Progenitor cell of endocrine pancreas (in vitro differentiated cells): ENCODE data around the gene TMEM30B. TPM values are rescaled to one million over a fixed set of nuclear protein-coding genes. Genes with fewer than 3 reads are reported as not detected.

Source experiments
- DNase-seq: peaks from one replicate; pipeline ENCODE4 v3.0.0; 2021; ENCODE audit warnings: low spot score; ENCODE audit not compliant: unreplicated experiment
- H3K27ac Mint-ChIP-seq: 2 replicates; pipeline ENCODE4 v1.8.0; 2021; ENCODE audit warnings: mild to moderate bottlenecking, moderate library complexity, mixed read lengths
- H3K27me3 Mint-ChIP-seq: 2 replicates; pipeline ENCODE4 v1.8.0; 2021; ENCODE audit warnings: mixed read lengths
- H3K36me3 Mint-ChIP-seq: 2 replicates; pipeline ENCODE4 v1.8.0; 2022; ENCODE audit warnings: mixed read lengths; ENCODE audit not compliant: insufficient read depth
- H3K4me1 Mint-ChIP-seq: 2 replicates; pipeline ENCODE4 v1.8.0; 2021; ENCODE audit warnings: low read depth, mixed read lengths
- H3K4me3 Mint-ChIP-seq: 2 replicates; pipeline ENCODE4 v1.8.0; 2021; ENCODE audit warnings: low read depth, mild to moderate bottlenecking, moderate library complexity, mixed read lengths
- H3K9me3 Mint-ChIP-seq: 2 replicates; pipeline ENCODE4 v1.8.0; 2021; ENCODE audit warnings: low read depth, mixed read lengths
- total RNA-seq: library from RNA; stranded (reverse); gene quantifications from 2 replicates; pipeline ENCODE4 v1.2.1, GENCODE V29; 2021
- TF ChIP-seq, protein P1 (sequence below): fragments of 200-600 bp; sonication (generic); IDR thresholded peaks from one replicate; pipeline ENCODE4 v1.5.0; 2021; ENCODE audit warnings: antibody characterized with exemption, mild to moderate bottlenecking; ENCODE audit not compliant: unreplicated experiment

Gene TMEM30B
- total RNA-seq, 1 donor from 2014 or later = 28.1 TPM

GRCh38 chr14:61255968-61256367 lies 25.2 kb downstream of the TMEM30B start:
- TF ChIP-seq, protein P1, sequence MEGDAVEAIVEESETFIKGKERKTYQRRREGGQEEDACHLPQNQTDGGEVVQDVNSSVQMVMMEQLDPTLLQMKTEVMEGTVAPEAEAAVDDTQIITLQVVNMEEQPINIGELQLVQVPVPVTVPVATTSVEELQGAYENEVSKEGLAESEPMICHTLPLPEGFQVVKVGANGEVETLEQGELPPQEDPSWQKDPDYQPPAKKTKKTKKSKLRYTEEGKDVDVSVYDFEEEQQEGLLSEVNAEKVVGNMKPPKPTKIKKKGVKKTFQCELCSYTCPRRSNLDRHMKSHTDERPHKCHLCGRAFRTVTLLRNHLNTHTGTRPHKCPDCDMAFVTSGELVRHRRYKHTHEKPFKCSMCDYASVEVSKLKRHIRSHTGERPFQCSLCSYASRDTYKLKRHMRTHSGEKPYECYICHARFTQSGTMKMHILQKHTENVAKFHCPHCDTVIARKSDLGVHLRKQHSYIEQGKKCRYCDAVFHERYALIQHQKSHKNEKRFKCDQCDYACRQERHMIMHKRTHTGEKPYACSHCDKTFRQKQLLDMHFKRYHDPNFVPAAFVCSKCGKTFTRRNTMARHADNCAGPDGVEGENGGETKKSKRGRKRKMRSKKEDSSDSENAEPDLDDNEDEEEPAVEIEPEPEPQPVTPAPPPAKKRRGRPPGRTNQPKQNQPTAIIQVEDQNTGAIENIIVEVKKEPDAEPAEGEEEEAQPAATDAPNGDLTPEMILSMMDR = no peak
- H3K4me1 Mint-ChIP-seq = peaks cover 8% of the 10 kb centered on the region
- H3K27ac Mint-ChIP-seq = no peak overlapping the region
- no peaks in the 10 kb centered on the region for H3K9me3 Mint-ChIP-seq
- H3K4me3 Mint-ChIP-seq = no peak overlapping the region
- H3K27me3 Mint-ChIP-seq = peaks cover 42% of the 10 kb centered on the region
- no peaks in the 10 kb centered on the region for H3K36me3 Mint-ChIP-seq
- no peak for DNase-seq

GRCh38 chr14:61254808-61255526 lies 26.2 kb downstream of the TMEM30B start:
- H3K27me3 Mint-ChIP-seq = peaks cover 42% of the 10 kb centered on the region
- no peak for DNase-seq
- H3K27ac Mint-ChIP-seq = no peak overlapping the region
- peaks cover 6% of the 10 kb centered on the region for H3K4me1 Mint-ChIP-seq
- no peak overlapping the region for H3K4me3 Mint-ChIP-seq
- TF ChIP-seq, protein P1 = no peak
- H3K9me3 Mint-ChIP-seq = no peaks in the 10 kb centered on the region
- H3K36me3 Mint-ChIP-seq = no peaks in the 10 kb centered on the region

DNA sequence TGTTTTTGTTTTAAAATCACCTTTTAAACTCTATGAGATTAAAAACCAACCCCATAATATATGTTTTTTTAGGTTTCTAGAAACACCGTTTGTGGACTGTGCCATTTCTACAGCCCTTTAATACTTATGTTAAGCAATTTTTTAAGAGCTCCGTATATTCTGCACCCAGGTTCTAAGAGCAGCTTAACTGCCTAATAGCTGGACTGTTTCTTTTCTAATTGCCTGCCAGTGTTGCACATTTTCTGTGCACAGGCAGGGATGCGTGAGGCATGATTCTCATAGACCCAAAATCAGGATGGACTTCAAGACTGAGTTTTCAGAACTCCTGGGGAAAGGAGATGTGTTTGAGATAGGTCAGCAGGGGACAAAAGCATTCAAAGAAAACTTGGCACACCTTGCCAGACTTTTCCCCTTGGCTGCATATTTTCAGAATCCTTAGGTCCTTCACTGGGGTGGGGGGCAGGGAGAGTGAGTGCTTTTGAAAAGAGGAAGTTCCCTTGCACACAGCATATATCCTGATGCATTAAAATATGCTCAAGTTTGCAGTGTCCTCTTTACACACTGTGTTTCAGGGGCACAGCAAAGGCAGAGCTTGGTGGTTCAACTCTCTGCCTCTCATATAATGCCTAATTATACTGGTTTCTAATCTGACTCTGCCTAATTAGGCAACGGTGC lies 27.9 kb downstream of the TMEM30B start:
- Mint-ChIP-seq H3K9me3 (no peaks in the 10 kb centered on the region), H3K4me1 (peaks cover 6% of the 10 kb centered on the region), H3K36me3 (no peaks in the 10 kb centered on the region), H3K27ac (no peak overlapping the region), H3K4me3 (no peak overlapping the region), H3K27me3 (peaks cover 30% of the 10 kb centered on the region)
- no peak for DNase-seq
- TF ChIP-seq, protein P1 = no peak

DNA sequence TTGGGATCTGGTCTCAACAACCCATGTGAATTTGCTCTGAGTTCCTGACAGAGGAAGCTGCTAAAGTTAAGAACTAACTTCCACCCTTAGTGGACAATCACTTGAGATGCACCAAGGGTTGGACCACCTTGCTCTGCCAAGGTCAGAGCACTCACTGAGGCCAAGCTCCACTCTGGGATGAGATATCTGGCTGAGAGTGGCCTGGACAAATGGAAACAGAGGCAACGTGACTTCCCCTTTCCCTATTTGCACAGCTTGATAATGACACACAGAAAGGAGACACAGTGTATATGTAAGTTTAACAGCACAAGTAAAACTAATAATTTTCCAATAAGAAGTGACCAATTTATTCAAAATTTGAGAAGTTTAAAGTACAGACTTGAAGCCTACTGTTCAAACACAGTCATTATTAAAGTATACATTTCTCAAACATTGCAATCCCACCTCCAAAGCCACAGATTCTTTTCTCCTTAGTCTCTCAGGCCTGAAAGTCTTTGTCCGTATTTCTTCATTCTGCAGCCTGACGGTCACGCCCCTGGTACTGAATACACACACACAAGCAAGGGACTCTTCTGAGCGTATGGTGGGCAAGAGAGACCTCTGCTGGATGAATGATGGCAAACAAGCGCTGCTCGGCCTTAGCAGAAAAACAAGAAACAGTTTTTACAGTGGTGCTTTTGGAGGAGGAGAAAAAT lies 28.6 kb downstream of the TMEM30B start:
- TF ChIP-seq, protein P1 = peak; percentile 87
- DNase-seq = peak; percentile 54
- Mint-ChIP-seq H3K9me3 (no peaks in the 10 kb centered on the region), H3K4me3 (no peak overlapping the region), H3K4me1 (peaks cover 6% of the 10 kb centered on the region), H3K27me3 (peaks cover 30% of the 10 kb centered on the region), H3K36me3 (no peaks in the 10 kb centered on the region), H3K27ac (peak overlapping the region; percentile 77)

DNA sequence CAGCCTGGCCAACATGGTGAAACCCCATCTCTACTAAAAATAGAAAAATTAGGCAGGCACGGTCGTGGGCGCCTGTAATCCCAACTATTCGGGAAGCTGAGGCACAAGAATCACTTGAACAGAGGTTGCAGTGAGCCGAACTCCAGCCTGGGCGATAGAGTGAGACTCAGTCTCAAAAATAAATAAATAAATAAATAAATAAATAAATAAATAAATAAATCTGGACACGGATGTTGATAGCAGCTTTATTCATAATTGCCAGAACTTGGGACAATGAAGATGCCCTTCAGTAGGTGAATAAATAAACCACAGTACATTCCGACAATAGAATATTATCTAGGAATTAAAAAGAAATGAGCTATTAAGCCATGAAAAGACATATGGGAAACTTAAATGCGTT lies 31.1 kb downstream of the TMEM30B start:
- peaks cover 6% of the 10 kb centered on the region for H3K4me1 Mint-ChIP-seq
- peaks cover 17% of the 10 kb centered on the region for H3K27me3 Mint-ChIP-seq
- no peak for DNase-seq

More for the DNA sequence above, 31.1 kb downstream of the TMEM30B start:
- no peaks in the 10 kb centered on the region for H3K9me3 Mint-ChIP-seq
- H3K4me3 Mint-ChIP-seq = no peak overlapping the region
- no peaks in the 10 kb centered on the region for H3K36me3 Mint-ChIP-seq
- no peak overlapping the region for H3K27ac Mint-ChIP-seq
- TF ChIP-seq, protein P1 = no peak
